ENCODE measurements around the gene XYLT1. TPM values are rescaled to one million over a fixed set of nuclear protein-coding genes. Genes with fewer than 3 reads are reported as not detected.

XYLT1 gene
- total RNA-seq, 1 experiment from 2014 or later, result 14.5 TPM

DNA sequence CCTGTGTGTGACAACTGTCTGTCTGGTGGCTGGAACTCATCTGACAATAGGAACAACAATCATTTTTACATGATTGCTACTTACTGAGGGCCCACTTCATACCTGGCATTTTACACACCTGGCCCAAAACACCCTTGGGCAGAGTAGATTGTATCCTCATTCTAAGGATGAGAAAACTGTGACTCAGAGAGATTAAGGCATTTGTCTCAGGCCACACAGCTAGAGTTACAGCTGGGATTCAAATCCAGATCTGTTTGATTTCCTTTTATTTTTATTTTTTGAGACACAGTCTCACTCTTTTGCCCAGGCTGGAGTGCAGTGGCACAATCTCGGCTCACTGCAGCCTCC lies 242.1 kb downstream of the XYLT1 start:
- no CpG with 5 or more reads among the region's 1 CpG for whole genome bisulfite sequencing (ENCODE audit: extremely low coverage, insufficient read length, low lambda C conversion rate)
- no peak overlapping the region for H4K8ac ChIP-seq (replicated peaks; ENCODE audit: insufficient read length, low read depth, low read length)
- no peak overlapping the region for H4K91ac ChIP-seq (ENCODE audit: insufficient read length, low read depth, low read length)
- no peak overlapping the region for H2AFZ ChIP-seq (ENCODE audit: low read length)
- no peak overlapping the region for H3K4me2 ChIP-seq (ENCODE audit: insufficient read depth, insufficient read length, low read length)
- Mint-ChIP-seq H3K4me1 (peaks cover 13 to 15% of the 10 kb centered on the region in 2 experiments), H3K4me3 (no peak overlapping the region), H3K36me3 (ENCODE audit: insufficient read depth in 1 of 3, low read depth in 3 of 3) (peaks cover 0 to 2% (median 0%) of the 10 kb centered on the region in 3 experiments; a peak in 2 of 7 replicates), H3K9me3 (no peaks in the 10 kb centered on the region; a peak in 1 of 5 replicates), H3K27me3 (ENCODE audit: low read depth) (no peaks in the 10 kb centered on the region), H3K27ac (no peak overlapping the region)
- no peak overlapping the region for H2BK15ac ChIP-seq (ENCODE audit: low read depth, low read length)
- H3K18ac ChIP-seq (ENCODE audit: insufficient read length, low read depth, low read length), result no peak overlapping the region
- no peaks in the 10 kb centered on the region for H4K20me1 ChIP-seq (ENCODE audit: control insufficient read depth, insufficient read depth, insufficient read length)
- H2AK5ac ChIP-seq (ENCODE audit: insufficient read length, low read length), result no peak overlapping the region
- H2BK20ac ChIP-seq (ENCODE audit: low read depth, low read length, poor library complexity, severe bottlenecking), result no peak overlapping the region
- no peak overlapping the region for H3K56ac ChIP-seq (ENCODE audit: insufficient read length, low read depth, low read length)
- no peak overlapping the region for H3K23ac ChIP-seq (ENCODE audit: insufficient read length, low read depth, low read length)
- H2BK120ac ChIP-seq (ENCODE audit: low read depth, low read length, poor library complexity, severe bottlenecking), result no peak overlapping the region
- no peak overlapping the region for H3K4ac ChIP-seq (ENCODE audit: low read depth, low read length)
- no peaks in the 10 kb centered on the region for H3K9me3 ChIP-seq (ENCODE audit: control insufficient read depth, low read depth, low read length)
- H4K5ac ChIP-seq (ENCODE audit: insufficient read length, low read depth, low read length), result no peak overlapping the region
- no peak for DNase-seq
- H3K27ac ChIP-seq (ENCODE audit: insufficient read length, low read depth, low read length), result no peak overlapping the region
- no peaks in the 10 kb centered on the region; the same call in 1 of the 2 replicates for H3K79me2 ChIP-seq (ENCODE audit: insufficient read depth, low read length)
- no peak overlapping the region for H3K14ac ChIP-seq (ENCODE audit: insufficient read depth, low read length)
- no peak overlapping the region for H3T11ph ChIP-seq (ENCODE audit: low read length)
- peaks cover 2% of the 10 kb centered on the region; the same call in 1 of the 2 replicates for H3K4me1 ChIP-seq (ENCODE audit: insufficient read depth, low read length)
- H2BK12ac ChIP-seq (ENCODE audit: insufficient read length, low read depth, low read length), result no peak overlapping the region
- H3K79me1 ChIP-seq (ENCODE audit: insufficient read depth, low read depth, low read length, poor library complexity, severe bottlenecking), result no peaks in the 10 kb centered on the region
- H3K27me3 ChIP-seq (ENCODE audit: insufficient read depth, low read length), result no peaks in the 10 kb centered on the region
- H3K23me2 ChIP-seq (ENCODE audit: insufficient read length, low read depth, low read length, poor library complexity, severe bottlenecking), result no peaks in the 10 kb centered on the region
- no peak overlapping the region for H3K9ac ChIP-seq (ENCODE audit: extremely low read depth, insufficient read length, low read length)
- no peak for TF ChIP-seq CTCF (conservative IDR thresholded peaks at IDR 0.05)
- no peak overlapping the region for H2BK5ac ChIP-seq (ENCODE audit: insufficient read length, low read length)

Measured in H9 (cell line).